A549 (cell line): ENCODE results near the gene P2RX4. TPM values are rescaled to one million over a fixed set of nuclear protein-coding genes. Genes with fewer than 3 reads are reported as not detected.

Experiments used
- ATAC-seq, 2 experiments: fragments of 200-7000 bp in 1 of 2; fragments of >200 bp in 1 of 2; cut with Nextera tagmentation in 1 of 2; cut with Tn5 transposase in 1 of 2; 3 replicates each; pipeline versions ENCODE4 v1.8.0 to v1.9.1; 2018 to 2020; ENCODE audit warnings: mild to moderate bottlenecking in 1 of 2, moderate library complexity in 1 of 2
- CTCF ChIA-PET: fragments of 300-600 bp; sonication (Branson Sonifier 250); formaldehyde crosslinking; extraction: SDS; loops from one replicate; lab custom pipeline; 2021; ENCODE audit warnings: antibody characterized with exemption, inconsistent platforms; lab: Yijun Ruan, JAX
- POLR2A ChIA-PET: fragments of 350-600 bp; formaldehyde crosslinking; extraction: SDS; loops from one replicate; lab custom pipeline; 2021; ENCODE audit warnings: antibody characterized with exemption, inconsistent platforms; lab: Yijun Ruan, JAX
- DNase-seq, 2 experiments: peaks; one replicate each; pipeline versions ENCODE4 v3.0.0 to v3.0.0-alpha.2; 2011 to 2016; ENCODE audit warnings: low read depth in 1 of 2, low spot score in 1 of 2
- FAIRE-seq: peaks from 2 replicates; lab custom pipeline; 2011; peaks lifted over from hg19 to GRCh38; lab: Jason Lieb, UNC
- H3K27ac ChIP-seq, 2 experiments: fragments of >200 bp; sonication (Bioruptor Twin); formaldehyde crosslinking; 3 replicates each; pipeline ENCODE4 v1.5.1; 2016 to 2017
- H3K4me1 ChIP-seq: fragments of >200 bp; sonication (Bioruptor Twin); formaldehyde crosslinking; 3 replicates; pipeline ENCODE4 v1.6.1; 2016
- H3K4me2 ChIP-seq: fragments of >200 bp; sonication (Bioruptor Twin); formaldehyde crosslinking; 3 replicates; pipeline ENCODE4 v1.6.1; 2016
- H3K4me3 ChIP-seq: fragments of >200 bp; sonication (Bioruptor Twin); formaldehyde crosslinking; 3 replicates; pipeline ENCODE4 v1.5.1; 2016
- H3K9me3 ChIP-seq: fragments of >200 bp; sonication (Bioruptor Twin); formaldehyde crosslinking; 3 replicates; pipeline ENCODE4 v1.6.1; 2016
- BCL3 ChIP-seq: fragments of >200 bp; sonication (Bioruptor Twin); formaldehyde crosslinking; IDR thresholded peaks from 3 replicates; pipeline ENCODE4 v1.6.1; 2016
- CBX2 ChIP-seq: fragments of 200-600 bp; sonication (generic); IDR thresholded peaks from 2 replicates; pipeline ENCODE4 v1.6.1; 2016; ENCODE audit warnings: low read depth, mild to moderate bottlenecking, borderline replicate concordance
- CBX8 ChIP-seq: fragments of 200-600 bp; sonication (generic); IDR thresholded peaks from 2 replicates; pipeline ENCODE4 v1.6.1; 2016
- CEBPB ChIP-seq, 2 experiments: fragments of >200 bp in 1 of 2; sonication (Bioruptor Twin) in 1 of 2; formaldehyde crosslinking in 1 of 2; IDR thresholded peaks; 2 replicates each; pipeline ENCODE4 v1.6.1; 2012 to 2016
- CHD4 ChIP-seq: fragments of 200-600 bp; sonication (generic); IDR thresholded peaks from 2 replicates; pipeline ENCODE4 v1.6.1; 2016; ENCODE audit warnings: antibody characterized with exemption, mild to moderate bottlenecking, borderline replicate concordance
- CTCF ChIP-seq: fragments of >200 bp; sonication (Bioruptor Twin); formaldehyde crosslinking; IDR thresholded peaks from 3 replicates; pipeline ENCODE4 v1.5.1; 2016
- EHMT2 ChIP-seq: fragments of 200-600 bp; sonication (generic); IDR thresholded peaks from 2 replicates; pipeline ENCODE4 v1.6.1; 2016; ENCODE audit warnings: antibody characterized with exemption, low read depth, mild to moderate bottlenecking, moderate library complexity
- HDAC2 ChIP-seq: fragments of 200-600 bp; sonication (generic); IDR thresholded peaks from 2 replicates; pipeline ENCODE4 v1.6.1; 2016
- HOXA7 ChIP-seq: fragments of 250-450 bp; sonication (Bioruptor Pico); IDR thresholded peaks from 2 replicates; pipeline ENCODE4 v1.5.0; 2020; ENCODE audit warnings: mild to moderate bottlenecking, moderate library complexity
- HOXB5 ChIP-seq: fragments of 250-450 bp; sonication (Bioruptor Pico); IDR thresholded peaks from 2 replicates; pipeline ENCODE4 v1.5.0; 2020; ENCODE audit warnings: mild to moderate bottlenecking, moderate library complexity
- JUN ChIP-seq, 2 experiments: fragments of >200 bp; sonication (Bioruptor Twin); formaldehyde crosslinking; IDR thresholded peaks; 2 replicates in 1 of 2; 3 replicates in 1 of 2; pipeline ENCODE4 v1.6.1; 2016 to 2017
- KDM1A ChIP-seq: fragments of 200-600 bp; sonication (generic); IDR thresholded peaks from 2 replicates; pipeline ENCODE4 v1.6.1; 2016; ENCODE audit warnings: low read depth, mild to moderate bottlenecking
- KDM5A ChIP-seq: fragments of 200-600 bp; sonication (generic); IDR thresholded peaks from 2 replicates; pipeline ENCODE4 v1.6.1; 2016; ENCODE audit warnings: antibody characterized with exemption, mild to moderate bottlenecking
- POLR2A ChIP-seq: IDR thresholded peaks from 2 replicates; pipeline ENCODE4 v1.6.1; 2012; ENCODE audit warnings: mild to moderate bottlenecking, low read length
- POLR2AphosphoS2 ChIP-seq: conservative IDR thresholded peaks from 2 replicates; pipeline ENCODE4 v1.6.1; 2012; ENCODE audit warnings: low read length, improper control_type of control experiment, inconsistent platforms
- RCOR1 ChIP-seq: fragments of 150-350 bp; IDR thresholded peaks from 2 replicates; pipeline ENCODE4 v1.6.1; 2014; ENCODE audit warnings: antibody characterized with exemption, low read length, low read depth
- SMC3 ChIP-seq: fragments of >200 bp; sonication (Bioruptor Twin); formaldehyde crosslinking; IDR thresholded peaks from 3 replicates; pipeline ENCODE4 v1.6.1; 2018; ENCODE audit warnings: inconsistent platforms
- ZC3H11A ChIP-seq: fragments of 450-650 bp; IDR thresholded peaks from 2 replicates; pipeline ENCODE4 v1.6.1; 2014; ENCODE audit warnings: antibody characterized with exemption, mild to moderate bottlenecking
- ZFP36 ChIP-seq: fragments of 450-650 bp; IDR thresholded peaks from 2 replicates; pipeline ENCODE4 v1.6.1; 2014; ENCODE audit warnings: borderline replicate concordance; ENCODE audit not compliant: partially characterized antibody
- ZNF302 ChIP-seq: fragments of 250-450 bp; sonication (Bioruptor Pico); IDR thresholded peaks from 2 replicates; pipeline ENCODE4 v1.9.0; 2021; ENCODE audit warnings: inconsistent platforms, mild to moderate bottlenecking, moderate library complexity
- WGBS: methylation state at CpG from one replicate; pipeline ENCODE4 v1.1.6; 2017; ENCODE audit errors: missing lambda C conversion rate; 5-methylcytosine and 5-hydroxymethylcytosine counted together
- polyA plus RNA-seq, 4 experiments: library from polyadenylated mRNA; depleted of rRNA in 3 of 4; stranded (reverse); fragments of >200 nt; fragmentation: RNase III in 1 of 4; extraction: RNeasy Plus Mini Kit Qiagen cat#74134 plus additional on column Dnase treatment in 1 of 4; gene quantifications; 2 replicates in 3 of 4; 3 replicates in 1 of 4; pipeline ENCODE4 v1.2.3, GENCODE V29; 2011 to 2017
- TF ChIP-seq, protein P1 (sequence below): fragments of 250-450 bp; sonication (Bioruptor Pico); IDR thresholded peaks from 2 replicates; pipeline ENCODE4 v1.5.0; 2021; ENCODE audit warnings: mild to moderate bottlenecking, moderate library complexity, borderline replicate concordance
- TF ChIP-seq, protein P2 (sequence below): fragments of 250-450 bp; sonication (Bioruptor Pico); IDR thresholded peaks from 2 replicates; pipeline ENCODE4 v1.5.0; 2020; ENCODE audit warnings: low read depth, mild to moderate bottlenecking, moderate library complexity
- TF ChIP-seq, protein P3 (sequence below): fragments of 450-650 bp; IDR thresholded peaks from 2 replicates; pipeline ENCODE4 v1.6.1; 2014; ENCODE audit warnings: antibody characterized with exemption
- TF ChIP-seq, protein P4 (sequence below): IDR thresholded peaks from 2 replicates; pipeline ENCODE4 v1.6.1; 2012; ENCODE audit warnings: low read depth, borderline replicate concordance
- TF ChIP-seq, protein P5 (sequence below): fragments of 150-350 bp; IDR thresholded peaks from 2 replicates; pipeline ENCODE4 v1.6.1; 2014; ENCODE audit warnings: low read depth, mild to moderate bottlenecking, low read length

Gene P2RX4
- polyA plus RNA-seq, 2 of the 4 experiments (the other 2 are of a cell fraction): 16.0 to 27.5 TPM

DNA sequence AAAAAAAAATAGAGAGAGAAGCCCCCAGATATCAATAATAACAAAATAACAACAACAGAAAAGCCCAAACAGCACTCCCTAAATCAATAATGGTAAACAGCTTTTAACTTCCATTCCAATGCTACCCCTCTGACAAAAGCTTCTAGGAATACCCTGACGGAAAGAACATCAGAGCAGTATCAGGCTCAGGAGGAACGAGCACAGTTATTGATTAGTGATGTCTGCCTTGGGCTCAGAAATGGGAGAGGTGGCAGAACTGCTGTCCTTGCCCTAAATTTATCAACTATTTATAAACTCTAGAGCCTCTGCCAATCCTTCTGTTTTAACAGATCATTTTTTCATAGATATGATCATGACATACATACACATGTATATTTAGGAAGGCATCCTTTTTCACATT is 41.9 kb downstream of the P2RX4 start:
- DNase-seq: no peak
- no peak overlapping the region for H3K4me2 ChIP-seq
- no peak for ATAC-seq
- H3K4me1 ChIP-seq: no peaks in the 10 kb centered on the region
- no peak overlapping the region for H3K27ac ChIP-seq
- H3K4me3 ChIP-seq: no peak overlapping the region
- H3K9me3 ChIP-seq: no peaks in the 10 kb centered on the region
- 89% methylated on average over 2 of the region's 2 CpGs for WGBS
- ChIA-PET CTCF (interaction anchor here (1.0 to 1.5 kb wide), 3 partner anchors 13 to 191 kb away, joined by 3 to 5 read pairs (median 3); no protein-coding TSS in a partner anchor), POLR2A (no interaction called here)
- no peak for FAIRE-seq
- TF ChIP-seq CEBPB (IDR thresholded peaks at IDR 0.05): no peak
- no peak for TF ChIP-seq ZFP36
- no peak for TF ChIP-seq CBX8
- no peak for TF ChIP-seq HOXB5 (CRISPR knock-in tag)
- TF ChIP-seq POLR2AphosphoS2: no peak
- no peak for TF ChIP-seq POLR2A
- no peak for TF ChIP-seq RCOR1
- TF ChIP-seq, protein P1, sequence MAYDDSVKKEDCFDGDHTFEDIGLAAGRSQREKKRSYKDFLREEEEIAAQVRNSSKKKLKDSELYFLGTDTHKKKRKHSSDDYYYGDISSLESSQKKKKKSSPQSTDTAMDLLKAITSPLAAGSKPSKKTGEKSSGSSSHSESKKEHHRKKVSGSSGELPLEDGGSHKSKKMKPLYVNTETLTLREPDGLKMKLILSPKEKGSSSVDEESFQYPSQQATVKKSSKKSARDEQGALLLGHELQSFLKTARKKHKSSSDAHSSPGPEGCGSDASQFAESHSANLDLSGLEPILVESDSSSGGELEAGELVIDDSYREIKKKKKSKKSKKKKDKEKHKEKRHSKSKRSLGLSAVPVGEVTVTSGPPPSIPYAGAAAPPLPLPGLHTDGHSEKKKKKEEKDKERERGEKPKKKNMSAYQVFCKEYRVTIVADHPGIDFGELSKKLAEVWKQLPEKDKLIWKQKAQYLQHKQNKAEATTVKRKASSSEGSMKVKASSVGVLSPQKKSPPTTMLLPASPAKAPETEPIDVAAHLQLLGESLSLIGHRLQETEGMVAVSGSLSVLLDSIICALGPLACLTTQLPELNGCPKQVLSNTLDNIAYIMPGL: no peak
- no peak for TF ChIP-seq HOXA7 (CRISPR knock-in tag)
- TF ChIP-seq, protein P2, sequence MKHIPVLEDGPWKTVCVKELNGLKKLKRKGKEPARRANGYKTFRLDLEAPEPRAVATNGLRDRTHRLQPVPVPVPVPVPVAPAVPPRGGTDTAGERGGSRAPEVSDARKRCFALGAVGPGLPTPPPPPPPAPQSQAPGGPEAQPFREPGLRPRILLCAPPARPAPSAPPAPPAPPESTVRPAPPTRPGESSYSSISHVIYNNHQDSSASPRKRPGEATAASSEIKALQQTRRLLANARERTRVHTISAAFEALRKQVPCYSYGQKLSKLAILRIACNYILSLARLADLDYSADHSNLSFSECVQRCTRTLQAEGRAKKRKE (CRISPR knock-in tag): no peak
- no peak for TF ChIP-seq HDAC2
- TF ChIP-seq ZNF302 (CRISPR knock-in tag): no peak

DNA sequence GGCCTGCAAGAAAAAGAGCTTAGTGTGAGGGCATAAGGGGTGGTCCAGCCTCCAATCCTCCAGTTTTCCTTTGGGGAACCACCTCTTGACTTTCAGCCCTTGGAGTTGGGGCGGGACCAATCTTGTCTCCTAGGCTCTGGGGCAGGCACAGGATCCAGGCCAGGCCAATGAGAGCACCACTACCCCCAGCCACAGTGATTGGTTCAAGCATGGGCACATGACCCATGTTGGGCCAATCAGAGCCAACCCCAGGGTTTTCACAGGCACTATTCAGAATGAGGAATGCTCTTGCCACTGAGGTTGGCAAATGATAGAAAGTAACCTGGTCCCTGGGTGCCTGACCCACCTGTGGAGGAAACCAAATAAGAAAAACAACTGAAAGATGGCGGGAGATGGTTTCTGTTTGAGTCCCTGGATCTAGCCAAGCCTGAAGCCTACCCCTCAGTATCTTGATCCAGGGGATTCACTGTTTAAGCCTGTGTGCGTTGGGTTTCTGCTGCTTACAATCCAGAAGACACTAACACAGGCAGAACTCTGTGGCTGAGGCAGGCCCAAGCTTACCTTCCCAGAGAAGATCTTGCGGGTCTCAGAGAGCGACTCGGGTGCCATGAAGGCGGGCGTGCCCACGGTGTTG is 42.9 kb downstream of the P2RX4 start:
- TF ChIP-seq, protein P3, sequence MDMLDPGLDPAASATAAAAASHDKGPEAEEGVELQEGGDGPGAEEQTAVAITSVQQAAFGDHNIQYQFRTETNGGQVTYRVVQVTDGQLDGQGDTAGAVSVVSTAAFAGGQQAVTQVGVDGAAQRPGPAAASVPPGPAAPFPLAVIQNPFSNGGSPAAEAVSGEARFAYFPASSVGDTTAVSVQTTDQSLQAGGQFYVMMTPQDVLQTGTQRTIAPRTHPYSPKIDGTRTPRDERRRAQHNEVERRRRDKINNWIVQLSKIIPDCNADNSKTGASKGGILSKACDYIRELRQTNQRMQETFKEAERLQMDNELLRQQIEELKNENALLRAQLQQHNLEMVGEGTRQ: peak; percentile 74
- TF ChIP-seq KDM5A: no peak
- TF ChIP-seq, all 56 proteins: peak for 1
- Histone ChIP-seq H3K4me2 (no peak overlapping the region), H3K4me3 (no peak overlapping the region), H3K4me1 (no peaks in the 10 kb centered on the region), H3K27ac (no peak overlapping the region), H3K9me3 (no peaks in the 10 kb centered on the region)
- ChIA-PET CTCF (interaction anchor here (1.0 kb wide), 1 partner anchor 22 kb away, joined by 3 read pairs; no protein-coding TSS in a partner anchor), POLR2A (no interaction called here)
- DNase-seq (peak; percentile 35 to 46), FAIRE-seq (no peak), ATAC-seq (peak in 1 of 2 experiments; percentile 77; a peak in 3 of 6 replicates)
- WGBS: 98% methylated on average over 9 of the region's 9 CpGs

DNA sequence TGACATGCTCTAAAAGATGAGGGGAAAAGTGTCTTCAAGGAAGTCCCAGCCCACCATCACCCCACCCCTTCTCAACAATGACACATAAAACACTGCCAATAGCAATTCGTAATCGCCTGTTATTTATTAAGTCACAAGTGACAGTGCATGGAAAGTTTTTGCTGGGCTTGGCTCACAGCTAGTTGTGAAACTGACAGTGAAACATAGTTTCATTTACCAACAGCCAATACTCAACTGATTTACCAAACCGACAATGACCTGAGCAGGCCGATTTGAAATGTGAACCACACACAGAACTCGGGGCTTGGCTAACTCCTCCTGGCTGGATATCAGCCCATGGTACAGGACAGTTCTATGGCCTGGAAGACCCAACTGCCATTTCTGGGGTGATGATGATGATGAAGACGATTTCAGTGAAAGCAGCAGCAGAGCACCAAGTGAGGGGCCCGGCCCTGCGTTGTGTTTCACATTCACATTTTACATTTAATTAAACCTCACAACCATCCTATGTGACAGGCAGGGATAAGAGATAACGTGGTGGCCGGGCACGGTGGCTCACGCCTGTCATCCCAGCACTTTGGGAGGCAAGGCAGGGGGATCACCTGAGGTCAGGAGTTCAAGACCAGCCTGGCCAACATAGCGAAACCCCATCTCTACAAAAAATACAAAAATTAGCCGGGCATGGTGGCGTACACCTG is 43.9 kb downstream of the P2RX4 start:
- TF ChIP-seq KDM5A (no peak), ZC3H11A (no peak), EHMT2 (no peak), CBX2 (no peak), JUN (IDR thresholded peaks at IDR 0.05) (no peak), BCL3 (no peak), CHD4 (no peak), CTCF (no peak), SMC3 (no peak), KDM1A (no peak)
- TF ChIP-seq, protein P4, sequence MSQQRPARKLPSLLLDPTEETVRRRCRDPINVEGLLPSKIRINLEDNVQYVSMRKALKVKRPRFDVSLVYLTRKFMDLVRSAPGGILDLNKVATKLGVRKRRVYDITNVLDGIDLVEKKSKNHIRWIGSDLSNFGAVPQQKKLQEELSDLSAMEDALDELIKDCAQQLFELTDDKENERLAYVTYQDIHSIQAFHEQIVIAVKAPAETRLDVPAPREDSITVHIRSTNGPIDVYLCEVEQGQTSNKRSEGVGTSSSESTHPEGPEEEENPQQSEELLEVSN: no peak
- TF ChIP-seq, protein P5, sequence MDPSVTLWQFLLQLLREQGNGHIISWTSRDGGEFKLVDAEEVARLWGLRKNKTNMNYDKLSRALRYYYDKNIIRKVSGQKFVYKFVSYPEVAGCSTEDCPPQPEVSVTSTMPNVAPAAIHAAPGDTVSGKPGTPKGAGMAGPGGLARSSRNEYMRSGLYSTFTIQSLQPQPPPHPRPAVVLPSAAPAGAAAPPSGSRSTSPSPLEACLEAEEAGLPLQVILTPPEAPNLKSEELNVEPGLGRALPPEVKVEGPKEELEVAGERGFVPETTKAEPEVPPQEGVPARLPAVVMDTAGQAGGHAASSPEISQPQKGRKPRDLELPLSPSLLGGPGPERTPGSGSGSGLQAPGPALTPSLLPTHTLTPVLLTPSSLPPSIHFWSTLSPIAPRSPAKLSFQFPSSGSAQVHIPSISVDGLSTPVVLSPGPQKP: no peak
- TF ChIP-seq, all 56 proteins: peak for 0
- H3K27ac ChIP-seq: no peak overlapping the region
- FAIRE-seq (no peak), DNase-seq (no peak), ATAC-seq (no peak)
- no peaks in the 10 kb centered on the region for H3K9me3 ChIP-seq
- no peak overlapping the region for H3K4me3 ChIP-seq
- no peak overlapping the region for H3K4me2 ChIP-seq
- ChIA-PET POLR2A (no interaction called here), CTCF (interaction anchor here (1.0 to 1.2 kb wide), 3 partner anchors 10 to 144 kb away, joined by 3 to 5 read pairs (median 4); no protein-coding TSS in a partner anchor)
- H3K4me1 ChIP-seq: no peaks in the 10 kb centered on the region
- 93% methylated on average over 15 of the region's 15 CpGs for WGBS
